ENCODE data around the gene FRS3. TPM values are rescaled to one million over a fixed set of nuclear protein-coding genes. Genes with fewer than 3 reads are reported as not detected.

The FRS3 gene
- total RNA-seq, 1 experiment from 2014 or later, result 5.9 TPM

DNA sequence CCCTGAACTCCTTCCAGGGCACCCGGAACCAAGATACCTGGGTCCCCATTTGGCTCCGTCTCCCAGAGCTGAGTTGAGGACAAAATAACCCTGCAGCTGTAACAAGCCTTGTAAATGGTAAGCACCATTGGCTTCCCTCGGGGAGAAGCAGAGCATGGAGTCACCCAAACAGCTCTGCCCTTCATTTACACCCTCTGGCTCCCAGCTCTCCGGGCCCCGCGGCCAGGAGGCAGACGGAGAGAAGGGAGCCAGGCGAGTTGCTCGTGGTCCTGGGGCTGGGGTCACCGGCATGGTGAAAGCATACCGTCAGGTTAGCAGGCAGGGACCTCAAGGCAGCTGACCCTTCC lies 46.4 kb downstream of the FRS3 start:
- intact Hi-C loops (cut with micrococcal nuclease), result no loop called here
- ATAC-seq (no peak), DNase-seq (ENCODE audit: low read depth, low spot score) (no peak)
- peak overlapping the region; percentile 58 to 76 for H3K4me3 ChIP-seq (replicated peaks in 1 of 2; ENCODE audit: low read depth in 1 of 2, low read length in 2 of 2)
- H3K79me2 ChIP-seq (ENCODE audit: insufficient read depth, low read length), result no peaks in the 10 kb centered on the region
- TF ChIP-seq JUND (IDR thresholded peaks at IDR 0.05), result no peak
- no peak for TF ChIP-seq CTCF (IDR thresholded peaks at IDR 0.05 in 2 of 3, conservative IDR thresholded peaks at IDR 0.05 in 1 of 3; ENCODE audit: borderline replicate concordance in 1 of 3, insufficient read depth in 1 of 3, low read depth in 2 of 3, low read length in 2 of 3)
- TF ChIP-seq ZNF274 (IDR thresholded peaks at IDR 0.05; ENCODE audit: low read depth, low read length), result no peak
- H3K9ac ChIP-seq (ENCODE audit: low read length), result 0 out of 2 replicates have a peak overlapping the region, but pooled peaks have one; percentile 44
- ChIA-PET CTCF (interaction anchor here (0.8 to 2.7 kb wide), 4 partner anchors 20 to 366 kb away, joined by 3 to 19 read pairs (median 10); partner anchors contain the start of gene TOMM6), RAD21 (ENCODE audit: low non-redundant PET in 1 of 2, low total read pairs in 2 of 2, uncharacterized antibody in 2 of 2, unreplicated experiment in 2 of 2) (no interaction called here), POLR2A (interaction anchor here (0.6 kb wide), 1 partner anchor 124 kb away, joined by 3 read pairs; no protein-coding TSS in a partner anchor)
- H3K4me1 ChIP-seq (ENCODE audit: control insufficient read depth in 1 of 2, insufficient read depth in 2 of 2, low read length in 2 of 2), result peaks cover 13 to 26% of the 10 kb centered on the region in 2 experiments
- H3K4me2 ChIP-seq (ENCODE audit: low read length), result peak overlapping the region; percentile 98
- no TSS peak for BruUV-seq (replicated peaks)
- no peak overlapping the region for H2AFZ ChIP-seq (ENCODE audit: low read depth, low read length, poor library complexity, severe bottlenecking)
- H3K36me3 ChIP-seq (ENCODE audit: control insufficient read depth in 1 of 2, insufficient read depth in 2 of 2, low read length in 2 of 2), result no peaks in the 10 kb centered on the region
- no peaks in the 10 kb centered on the region for H3K27me3 ChIP-seq (ENCODE audit: insufficient read depth, low read length)
- H3K27ac ChIP-seq (ENCODE audit: low read depth, low read length), result peak overlapping the region; percentile 75; the same call in 1 of the 2 replicates
- no peaks in the 10 kb centered on the region for H3K9me2 ChIP-seq (ENCODE audit: insufficient read depth)
- H3K9me3 ChIP-seq (ENCODE audit: control insufficient read depth in 1 of 2, insufficient read depth in 1 of 2, low read depth in 1 of 2, low read length in 2 of 2), result no peaks in the 10 kb centered on the region
- no peaks in the 10 kb centered on the region for H4K20me1 ChIP-seq (ENCODE audit: insufficient read depth)

DNA sequence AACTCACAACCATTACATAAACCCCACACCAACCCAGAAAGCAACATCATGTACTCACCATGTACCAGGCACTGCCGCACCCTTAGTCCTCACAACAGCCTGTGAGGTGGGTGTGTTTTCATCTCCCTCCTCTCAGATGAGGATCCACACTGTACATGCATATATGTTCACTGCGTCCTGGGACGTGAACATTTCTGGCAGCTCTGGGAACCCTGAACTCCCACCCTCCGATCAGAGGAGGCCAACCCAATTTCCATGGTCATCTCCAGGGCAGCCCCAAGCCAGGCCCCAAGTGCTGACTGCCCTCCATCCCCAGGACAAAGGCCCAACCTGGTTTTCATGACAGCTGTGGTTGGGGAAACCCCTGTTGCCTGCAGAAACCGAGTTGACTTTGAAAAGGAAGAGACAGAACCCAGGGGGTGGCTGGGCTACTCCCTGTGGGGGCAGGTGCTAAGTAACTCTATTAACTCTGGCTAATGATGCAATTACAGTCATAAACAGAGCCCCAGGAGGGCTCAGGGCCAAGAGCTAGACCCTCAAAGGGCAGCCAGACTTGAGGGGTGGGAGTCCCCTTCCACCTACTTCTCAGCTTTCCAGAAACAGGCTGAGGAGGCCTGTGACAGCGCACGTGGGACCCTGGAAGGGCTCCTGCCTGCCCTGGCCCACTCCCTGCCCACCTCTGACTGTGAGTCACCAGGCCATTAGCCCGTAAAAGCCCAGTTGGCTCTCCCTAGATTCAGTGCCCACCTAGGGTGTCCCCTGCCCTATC lies 46.9 kb downstream of the FRS3 start:
- CTCF ChIA-PET, result interaction anchor here (2.7 kb wide), 1 partner anchor 54 kb away, joined by 19 read pairs; the partner anchor contains the start of gene TOMM6
- no peak overlapping the region for H3K4me3 ChIP-seq (replicated peaks in 1 of 2; ENCODE audit: low read depth in 1 of 2, low read length in 2 of 2)
- no peaks in the 10 kb centered on the region for H4K20me1 ChIP-seq (ENCODE audit: insufficient read depth)
- RAD21 ChIA-PET (ENCODE audit: low non-redundant PET in 1 of 2, low total read pairs in 2 of 2, uncharacterized antibody in 2 of 2, unreplicated experiment in 2 of 2), result no interaction called here
- no peaks in the 10 kb centered on the region for H3K27me3 ChIP-seq (ENCODE audit: insufficient read depth, low read length)
- peaks cover 13 to 26% of the 10 kb centered on the region in 2 experiments for H3K4me1 ChIP-seq (ENCODE audit: control insufficient read depth in 1 of 2, insufficient read depth in 2 of 2, low read length in 2 of 2)
- no peak for ATAC-seq
- H3K4me2 ChIP-seq (ENCODE audit: low read length), result peak overlapping the region; percentile 98
- no TSS peak for BruUV-seq (replicated peaks)
- no peak for DNase-seq (ENCODE audit: low read depth, low spot score)
- H3K9me2 ChIP-seq (ENCODE audit: insufficient read depth), result no peaks in the 10 kb centered on the region
- peak overlapping the region; percentile 75; the same call in 1 of the 2 replicates for H3K27ac ChIP-seq (ENCODE audit: low read depth, low read length)
- intact Hi-C loops (cut with micrococcal nuclease), result no loop called here
- no peaks in the 10 kb centered on the region for H3K36me3 ChIP-seq (ENCODE audit: control insufficient read depth in 1 of 2, insufficient read depth in 2 of 2, low read length in 2 of 2)
- no peak overlapping the region for H3K9ac ChIP-seq (ENCODE audit: low read length)
- H3K9me3 ChIP-seq (ENCODE audit: control insufficient read depth in 1 of 2, insufficient read depth in 1 of 2, low read depth in 1 of 2, low read length in 2 of 2), result no peaks in the 10 kb centered on the region
- no peak overlapping the region for H2AFZ ChIP-seq (ENCODE audit: low read depth, low read length, poor library complexity, severe bottlenecking)
- POLR2A ChIA-PET, result no interaction called here
- H3K79me2 ChIP-seq (ENCODE audit: insufficient read depth, low read length), result no peaks in the 10 kb centered on the region
- TF ChIP-seq POLR2A (IDR thresholded peaks at IDR 0.05; ENCODE audit: borderline replicate concordance, extremely low read depth, insufficient read depth, insufficient read length) (no peak), POLR2AphosphoS5 (IDR thresholded peaks at IDR 0.05; ENCODE audit: low read depth, low read length) (no peak), FOSL1 (IDR thresholded peaks at IDR 0.05; ENCODE audit: low read depth) (no peak), YY1 (IDR thresholded peaks at IDR 0.05; ENCODE audit: extremely low read depth, insufficient replicate concordance, low read depth, low read length) (no peak), EZH2phosphoT487 (IDR thresholded peaks at IDR 0.05; ENCODE audit: borderline replicate concordance) (no peak), ELF1 (IDR thresholded peaks at IDR 0.05; ENCODE audit: borderline replicate concordance, low read depth) (no peak), SP1 (IDR thresholded peaks at IDR 0.05; ENCODE audit: low read depth) (no peak), MAX (IDR thresholded peaks at IDR 0.05) (no peak), SIN3A (IDR thresholded peaks at IDR 0.05; ENCODE audit: low read depth) (no peak), REST (IDR thresholded peaks at IDR 0.05; ENCODE audit: low read depth) (no peak), ZNF274 (IDR thresholded peaks at IDR 0.05; ENCODE audit: low read depth, low read length) (no peak), JUND (IDR thresholded peaks at IDR 0.05) (no peak), SRF (IDR thresholded peaks at IDR 0.05; ENCODE audit: low read depth) (no peak)
